ENCODE data around the gene URGCP.
A peak's percentile ranks its signal among the peaks of the same experiment; 100 is the strongest.
"Not testable (repeated sequence)": the region's sequence is repeated elsewhere in the genome, so short reads cannot be mapped to it uniquely, and the experiment has no call there.

URGCP gene

DNA sequence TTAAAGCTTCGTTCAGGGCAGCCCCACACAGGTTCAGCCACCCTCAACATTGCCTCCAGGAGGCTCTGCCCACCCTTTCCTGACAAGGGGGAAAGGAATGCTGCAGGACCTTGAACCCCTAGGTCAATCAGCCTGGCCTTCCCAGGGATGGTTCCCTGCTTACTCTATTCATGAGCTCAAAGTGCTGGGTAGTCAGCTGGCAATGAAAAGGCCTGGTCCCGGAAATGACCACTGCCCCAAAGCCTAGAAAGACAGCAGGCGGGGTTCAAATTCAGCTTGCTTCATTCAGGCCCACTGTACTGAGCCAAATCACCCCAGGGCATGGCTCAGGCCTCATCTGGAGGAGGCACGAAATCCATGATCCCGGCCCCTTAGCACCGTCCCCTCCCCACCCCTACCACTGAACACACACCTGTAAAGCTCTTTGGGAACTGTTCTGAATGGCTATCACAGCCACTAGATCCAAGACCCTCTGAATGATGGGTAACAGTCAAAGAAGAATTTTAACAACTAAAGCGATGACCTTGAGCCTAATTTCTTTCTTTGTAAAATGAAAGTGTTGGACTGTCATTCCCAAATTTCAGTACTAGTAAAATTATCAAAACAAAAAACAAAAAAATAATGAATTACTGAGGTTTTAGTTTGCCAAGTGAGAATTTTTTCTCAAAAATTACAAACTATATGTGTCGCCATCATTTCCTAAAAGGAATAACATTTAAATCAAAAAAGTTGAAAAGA is 1.0 kb downstream of the URGCP start:
- Histone ChIP-seq H3K27ac (ENCODE audit: low read length) (peak overlapping the region; percentile 73; the same call in 1 of the 2 replicates), H2AFZ (ENCODE audit: low read depth, low read length) (peak overlapping the region; percentile 76), H3K9ac (ENCODE audit: low read depth, low read length) (peak overlapping the region; percentile 74), H3K4me3 (ENCODE audit: low read depth in 1 of 2, low read length in 2 of 2) (peak overlapping the region; percentile 64 to 70; a peak in 3 of 4 replicates), H3K79me2 (ENCODE audit: insufficient read depth, low read length) (peaks cover 60% of the 10 kb centered on the region), H3K27me3 (ENCODE audit: insufficient read depth, low read length, poor library complexity) (no peaks in the 10 kb centered on the region), H3K36me3 (ENCODE audit: insufficient read depth, low read length) (no peaks in the 10 kb centered on the region), H3K4me2 (ENCODE audit: insufficient read depth, low read length) (peak overlapping the region; percentile 67), H3K4me1 (ENCODE audit: insufficient read depth, low read length) (peaks cover 31% of the 10 kb centered on the region), H4K20me1 (ENCODE audit: insufficient read depth, low read length) (peaks cover 27% of the 10 kb centered on the region; the same call in 1 of the 2 replicates), H3K9me3 (ENCODE audit: insufficient read depth, low read length, severe bottlenecking) (no peaks in the 10 kb centered on the region)
- DNase-seq (no peak), ATAC-seq (ENCODE audit: insufficient read depth, low read depth) (no peak)
- no peak for TF ChIP-seq EZH2 (IDR thresholded peaks at IDR 0.05; ENCODE audit: borderline replicate concordance, low read depth, low read length, severe bottlenecking)
- TF ChIP-seq, protein P1, sequence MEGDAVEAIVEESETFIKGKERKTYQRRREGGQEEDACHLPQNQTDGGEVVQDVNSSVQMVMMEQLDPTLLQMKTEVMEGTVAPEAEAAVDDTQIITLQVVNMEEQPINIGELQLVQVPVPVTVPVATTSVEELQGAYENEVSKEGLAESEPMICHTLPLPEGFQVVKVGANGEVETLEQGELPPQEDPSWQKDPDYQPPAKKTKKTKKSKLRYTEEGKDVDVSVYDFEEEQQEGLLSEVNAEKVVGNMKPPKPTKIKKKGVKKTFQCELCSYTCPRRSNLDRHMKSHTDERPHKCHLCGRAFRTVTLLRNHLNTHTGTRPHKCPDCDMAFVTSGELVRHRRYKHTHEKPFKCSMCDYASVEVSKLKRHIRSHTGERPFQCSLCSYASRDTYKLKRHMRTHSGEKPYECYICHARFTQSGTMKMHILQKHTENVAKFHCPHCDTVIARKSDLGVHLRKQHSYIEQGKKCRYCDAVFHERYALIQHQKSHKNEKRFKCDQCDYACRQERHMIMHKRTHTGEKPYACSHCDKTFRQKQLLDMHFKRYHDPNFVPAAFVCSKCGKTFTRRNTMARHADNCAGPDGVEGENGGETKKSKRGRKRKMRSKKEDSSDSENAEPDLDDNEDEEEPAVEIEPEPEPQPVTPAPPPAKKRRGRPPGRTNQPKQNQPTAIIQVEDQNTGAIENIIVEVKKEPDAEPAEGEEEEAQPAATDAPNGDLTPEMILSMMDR (IDR thresholded peaks at IDR 0.05; ENCODE audit: borderline replicate concordance, extremely low read depth, low read length, poor library complexity, severe bottlenecking): no peak

DNA sequence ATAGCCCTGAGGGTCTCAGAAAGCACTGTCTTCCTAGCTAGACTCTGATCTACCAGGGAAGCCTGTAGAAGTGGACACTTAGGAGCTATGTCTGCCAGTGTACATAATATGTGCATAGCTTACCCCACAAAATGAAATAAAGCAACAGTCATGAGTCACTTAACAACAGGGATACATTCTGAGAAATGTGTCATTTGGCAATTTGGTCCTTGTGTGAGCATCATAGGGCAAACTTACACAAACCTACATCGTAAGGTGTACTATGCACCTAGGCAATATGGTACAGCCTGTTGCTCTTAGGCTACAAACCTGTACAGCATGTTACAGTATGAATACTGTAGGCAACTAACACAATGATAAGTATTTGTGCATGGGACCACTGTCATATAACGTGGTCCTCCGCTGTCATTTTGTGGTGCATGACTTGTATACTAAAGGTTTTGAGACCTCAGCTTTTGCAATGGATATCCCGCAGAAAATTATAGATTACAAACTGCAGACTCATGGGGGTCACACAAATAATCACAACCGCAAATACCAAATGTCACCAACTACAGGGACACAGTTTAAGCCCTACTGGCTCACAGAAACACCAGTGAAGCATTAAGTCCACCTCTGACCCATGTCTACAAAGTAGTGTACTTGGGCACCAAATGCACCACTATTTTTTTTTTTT is 1.7 kb downstream of the URGCP start:
- peak overlapping the region in 1 of 2 experiments; percentile 70; a peak in 2 of 4 replicates for H3K4me3 ChIP-seq (ENCODE audit: low read depth in 1 of 2, low read length in 2 of 2)
- H3K9me3 ChIP-seq (ENCODE audit: insufficient read depth, low read length, severe bottlenecking): no peaks in the 10 kb centered on the region
- H3K9ac ChIP-seq (ENCODE audit: low read depth, low read length): peak overlapping the region; percentile 74; the same call in 1 of the 2 replicates
- no peak overlapping the region for H2AFZ ChIP-seq (ENCODE audit: low read depth, low read length)
- ATAC-seq (ENCODE audit: insufficient read depth, low read depth) (no peak), DNase-seq (no peak)
- H3K4me2 ChIP-seq (ENCODE audit: insufficient read depth, low read length): peak overlapping the region; percentile 67
- H3K27ac ChIP-seq (ENCODE audit: low read length): no peak overlapping the region
- H3K79me2 ChIP-seq (ENCODE audit: insufficient read depth, low read length): peaks cover 65% of the 10 kb centered on the region
- H3K4me1 ChIP-seq (ENCODE audit: insufficient read depth, low read length): peaks cover 31% of the 10 kb centered on the region
- no peaks in the 10 kb centered on the region for H3K36me3 ChIP-seq (ENCODE audit: insufficient read depth, low read length)
- H3K27me3 ChIP-seq (ENCODE audit: insufficient read depth, low read length, poor library complexity): no peaks in the 10 kb centered on the region
- TF ChIP-seq, protein P1 (IDR thresholded peaks at IDR 0.05; ENCODE audit: borderline replicate concordance, extremely low read depth, low read length, poor library complexity, severe bottlenecking): no peak
- TF ChIP-seq EZH2 (IDR thresholded peaks at IDR 0.05; ENCODE audit: borderline replicate concordance, low read depth, low read length, severe bottlenecking): no peak
- peaks cover 27% of the 10 kb centered on the region; the same call in 1 of the 2 replicates for H4K20me1 ChIP-seq (ENCODE audit: insufficient read depth, low read length)

DNA sequence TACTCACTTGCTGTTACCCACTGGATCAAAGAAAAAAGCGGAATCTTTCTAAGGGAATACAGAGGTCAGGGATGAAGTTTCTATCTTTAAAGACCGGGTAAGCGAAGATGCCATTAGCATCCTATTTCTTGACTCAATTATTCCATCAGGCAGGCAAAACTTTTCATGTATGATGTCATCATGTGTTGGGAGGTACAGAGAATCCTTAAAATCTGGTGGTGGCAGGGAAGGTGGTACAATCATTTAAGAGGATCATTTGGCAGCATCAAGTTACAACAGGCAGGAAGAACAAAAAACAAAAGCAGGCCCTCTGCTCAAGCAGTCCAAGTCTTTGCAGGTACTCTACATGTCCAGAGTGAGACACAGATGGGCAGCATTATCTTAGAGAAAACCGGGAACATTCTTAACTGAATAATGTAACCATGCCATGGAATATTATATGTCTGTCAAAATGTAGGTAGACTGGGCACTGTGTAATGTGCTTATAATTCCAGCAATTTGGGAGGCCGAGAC is 3.8 kb downstream of the URGCP start:
- peaks cover 32% of the 10 kb centered on the region; the same call in 1 of the 2 replicates for H4K20me1 ChIP-seq (ENCODE audit: insufficient read depth, low read length)
- TF ChIP-seq, protein P1 (IDR thresholded peaks at IDR 0.05; ENCODE audit: borderline replicate concordance, extremely low read depth, low read length, poor library complexity, severe bottlenecking): no peak
- no peak for TF ChIP-seq EZH2 (IDR thresholded peaks at IDR 0.05; ENCODE audit: borderline replicate concordance, low read depth, low read length, severe bottlenecking)
- ATAC-seq (ENCODE audit: insufficient read depth, low read depth): no peak
- peaks cover 83% of the 10 kb centered on the region for H3K79me2 ChIP-seq (ENCODE audit: insufficient read depth, low read length)
- H3K36me3 ChIP-seq (ENCODE audit: insufficient read depth, low read length): no peaks in the 10 kb centered on the region
- H3K9ac ChIP-seq (ENCODE audit: low read depth, low read length): no peak overlapping the region
- peaks cover 31% of the 10 kb centered on the region for H3K4me1 ChIP-seq (ENCODE audit: insufficient read depth, low read length)
- H3K4me2 ChIP-seq (ENCODE audit: insufficient read depth, low read length): no peak overlapping the region
- H3K27ac ChIP-seq (ENCODE audit: low read length): no peak overlapping the region
- no peaks in the 10 kb centered on the region for H3K9me3 ChIP-seq (ENCODE audit: insufficient read depth, low read length, severe bottlenecking)
- DNase-seq: no peak
- H3K27me3 ChIP-seq (ENCODE audit: insufficient read depth, low read length, poor library complexity): no peaks in the 10 kb centered on the region
- no peak overlapping the region for H2AFZ ChIP-seq (ENCODE audit: low read depth, low read length)
- H3K4me3 ChIP-seq (ENCODE audit: low read depth in 1 of 2, low read length in 2 of 2): no peak overlapping the region

DNA sequence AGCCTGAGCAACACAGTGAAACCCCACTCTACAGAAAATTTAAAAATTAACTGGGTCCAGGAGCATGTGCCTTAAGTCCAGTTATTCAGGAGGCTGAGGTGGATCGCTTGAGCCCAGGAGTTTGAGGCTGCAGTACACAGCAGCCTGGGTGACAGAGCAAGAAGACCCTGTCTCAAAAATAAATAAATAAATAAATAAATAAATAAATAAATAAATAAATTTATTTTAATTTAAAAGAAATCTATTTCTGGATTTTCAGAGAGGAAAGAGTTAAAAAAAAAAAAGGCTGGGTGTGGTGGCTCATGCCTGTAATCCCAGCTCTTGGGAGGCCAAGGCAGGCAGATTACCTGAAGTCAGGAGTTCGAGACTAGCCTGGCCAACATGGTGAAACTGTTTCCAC is 7.8 kb downstream of the URGCP start:
- not testable (repeated sequence) for DNase-seq; H3K27me3 ChIP-seq (ENCODE audit: insufficient read depth, low read length, poor library complexity); H3K9ac ChIP-seq (ENCODE audit: low read depth, low read length); H2AFZ ChIP-seq (ENCODE audit: low read depth, low read length); H3K27ac ChIP-seq (ENCODE audit: low read length); ATAC-seq (ENCODE audit: insufficient read depth, low read depth); H3K9me3 ChIP-seq (ENCODE audit: insufficient read depth, low read length, severe bottlenecking); H3K4me1 ChIP-seq (ENCODE audit: insufficient read depth, low read length); H3K4me2 ChIP-seq (ENCODE audit: insufficient read depth, low read length); H3K4me3 ChIP-seq (ENCODE audit: low read depth in 1 of 2, low read length in 2 of 2); H3K36me3 ChIP-seq (ENCODE audit: insufficient read depth, low read length)
- peaks cover 94% of the 10 kb centered on the region for H3K79me2 ChIP-seq (ENCODE audit: insufficient read depth, low read length)
- peaks cover 28% of the 10 kb centered on the region; the same call in 1 of the 2 replicates for H4K20me1 ChIP-seq (ENCODE audit: insufficient read depth, low read length)
